ENCODE results near the gene PLCB4. TPM values are rescaled to one million over a fixed set of nuclear protein-coding genes. Genes with fewer than 3 reads are reported as not detected.

Gene PLCB4
- total RNA-seq, 1 experiment from 2014 or later, result 14.9 TPM

- no TSS peak for BruUV-seq (replicated peaks)
- peaks cover 5% of the 10 kb centered on the region; the same call in 1 of the 2 replicates for H3K4me1 ChIP-seq (replicated peaks; ENCODE audit: insufficient read depth)
- no peaks in the 10 kb centered on the region for H3K27me3 ChIP-seq (ENCODE audit: insufficient read depth, low read depth)
- H3K9me3 ChIP-seq (ENCODE audit: insufficient read depth, low read depth), result no peaks in the 10 kb centered on the region
- no peak overlapping the region for H3K4me3 ChIP-seq
- no peaks in the 10 kb centered on the region for H3K36me3 ChIP-seq (ENCODE audit: low read depth)
- no peaks in the 10 kb centered on the region for H4K20me1 ChIP-seq (ENCODE audit: insufficient read depth)
- no peak for TF ChIP-seq CTCF (conservative IDR thresholded peaks at IDR 0.05)
- no peak for TF ChIP-seq EZH2 (IDR thresholded peaks at IDR 0.05; ENCODE audit: low read depth)
- intact Hi-C loops (cut with micrococcal nuclease; ENCODE audit: unreplicated experiment), result no loop called here
- ChIA-PET CTCF (no interaction called here), POLR2A (ENCODE audit: unreplicated experiment) (no interaction called here)
- no peak overlapping the region for H3K4me2 ChIP-seq
- H3F3A ChIP-seq (ENCODE audit: insufficient read depth, low read depth), result no peaks in the 10 kb centered on the region
- no peak for DNase-seq
- H3K27ac ChIP-seq, result no peak overlapping the region
- no peak overlapping the region for H2AFZ ChIP-seq
- no peaks in the 10 kb centered on the region for H3K9me2 ChIP-seq (ENCODE audit: insufficient read depth)
- no peaks in the 10 kb centered on the region for H3K79me2 ChIP-seq (ENCODE audit: low read depth)
Measured at GRCh38 chr20:9311132-9311531, 242.2 kb downstream of the PLCB4 start.

- Histone ChIP-seq H3K9me3 (ENCODE audit: insufficient read depth, low read depth) (no peaks in the 10 kb centered on the region), H3K4me2 (no peak overlapping the region), H4K20me1 (ENCODE audit: insufficient read depth) (no peaks in the 10 kb centered on the region), H3K79me2 (ENCODE audit: low read depth) (no peaks in the 10 kb centered on the region), H3F3A (ENCODE audit: insufficient read depth, low read depth) (no peaks in the 10 kb centered on the region), H3K27me3 (ENCODE audit: insufficient read depth, low read depth) (no peaks in the 10 kb centered on the region), H3K4me1 (replicated peaks; ENCODE audit: insufficient read depth) (no peaks in the 10 kb centered on the region), H3K36me3 (ENCODE audit: low read depth) (no peaks in the 10 kb centered on the region), H2AFZ (no peak overlapping the region), H3K27ac (no peak overlapping the region), H3K9me2 (ENCODE audit: insufficient read depth) (no peaks in the 10 kb centered on the region), H3K4me3 (no peak overlapping the region)
- TF ChIP-seq EZH2 (IDR thresholded peaks at IDR 0.05; ENCODE audit: low read depth) (no peak), CTCF (conservative IDR thresholded peaks at IDR 0.05) (no peak)
- no TSS peak for BruUV-seq (replicated peaks)
- POLR2A ChIA-PET (ENCODE audit: unreplicated experiment), result no interaction called here
- intact Hi-C loops (cut with micrococcal nuclease; ENCODE audit: unreplicated experiment), result no loop called here
- CTCF ChIA-PET, result no interaction called here
- no peak for DNase-seq
Measured at GRCh38 chr20:9319687-9320384, 250.9 kb downstream of the PLCB4 start.

- no peaks in the 10 kb centered on the region for H3K9me2 ChIP-seq (ENCODE audit: insufficient read depth)
- no peak overlapping the region for H3K4me3 ChIP-seq
- TF ChIP-seq CTCF (conservative IDR thresholded peaks at IDR 0.05), result no peak
- no peak for TF ChIP-seq EZH2 (IDR thresholded peaks at IDR 0.05; ENCODE audit: low read depth)
- H3K9me3 ChIP-seq (ENCODE audit: insufficient read depth, low read depth), result no peaks in the 10 kb centered on the region
- no peak overlapping the region for H3K4me2 ChIP-seq
- H3K4me1 ChIP-seq (replicated peaks; ENCODE audit: insufficient read depth), result no peaks in the 10 kb centered on the region
- H3K79me2 ChIP-seq (ENCODE audit: low read depth), result no peaks in the 10 kb centered on the region
- DNase-seq, result no peak
- no peak overlapping the region for H3K27ac ChIP-seq
- no peak overlapping the region for H2AFZ ChIP-seq
- ChIA-PET POLR2A (ENCODE audit: unreplicated experiment) (no interaction called here), CTCF (no interaction called here)
- no peaks in the 10 kb centered on the region for H4K20me1 ChIP-seq (ENCODE audit: insufficient read depth)
- no TSS peak for BruUV-seq (replicated peaks)
- no peaks in the 10 kb centered on the region for H3K27me3 ChIP-seq (ENCODE audit: insufficient read depth, low read depth)
- no peaks in the 10 kb centered on the region for H3K36me3 ChIP-seq (ENCODE audit: low read depth)
- no peaks in the 10 kb centered on the region for H3F3A ChIP-seq (ENCODE audit: insufficient read depth, low read depth)
- intact Hi-C loops (cut with micrococcal nuclease; ENCODE audit: unreplicated experiment), result no loop called here
Measured at GRCh38 chr20:9321007-9321406, 252.1 kb downstream of the PLCB4 start.

All from PC-9 (cell line).